DMS53 treated with DMSO at 0.1 percent for 48 hours (cell line): ENCODE measurements around the gene RHOB.
"Not testable (repeated sequence)": the region's sequence is repeated elsewhere in the genome, so short reads cannot be mapped to it uniquely, and the experiment has no call there.

Experiments used
- DNase-seq: peaks from one replicate; lab custom pipeline; 2025; ENCODE audit not compliant: unreplicated experiment; lab: John Stamatoyannopoulos, UW

RHOB gene

GRCh38 chr2:20422402-20423271 lies 24.2 kb upstream of the RHOB start:
- DNase-seq: no peak

- DNase-seq: no peak
These were observed 23.5 kb upstream of the RHOB start for GRCh38 chr2:20423359-20423758.

- DNase-seq: no peak
These were observed 23.0 kb upstream of the RHOB start for GRCh38 chr2:20423847-20424246.

GRCh38 chr2:20424300-20425290 lies 22.3 kb upstream of the RHOB start:
- no peak for DNase-seq

- DNase-seq: no peak
These were observed 21.4 kb upstream of the RHOB start for GRCh38 chr2:20425371-20425881.

GRCh38 chr2:20425884-20426283 lies 21.0 kb upstream of the RHOB start:
- no peak for DNase-seq

GRCh38 chr2:20427931-20428526 lies 18.8 kb upstream of the RHOB start:
- no peak for DNase-seq

GRCh38 chr2:20428717-20429490 lies 18.0 kb upstream of the RHOB start:
- no peak for DNase-seq

- no peak for DNase-seq
These were observed 17.3 kb upstream of the RHOB start for GRCh38 chr2:20429528-20429927.

- DNase-seq: no peak
These were observed 16.8 kb upstream of the RHOB start for GRCh38 chr2:20430035-20430434.

GRCh38 chr2:20430461-20431300 lies 16.2 kb upstream of the RHOB start:
- DNase-seq: no peak

- no peak for DNase-seq
These were observed 15.6 kb upstream of the RHOB start for GRCh38 chr2:20431301-20431698.

- no peak for DNase-seq
These were observed 15.1 kb upstream of the RHOB start for GRCh38 chr2:20431772-20432171.

GRCh38 chr2:20432714-20433113 lies 14.2 kb upstream of the RHOB start:
- DNase-seq: no peak

- no peak for DNase-seq
These were observed 13.6 kb upstream of the RHOB start for GRCh38 chr2:20433249-20433648.

- no peak for DNase-seq
These were observed 12.8 kb upstream of the RHOB start for GRCh38 chr2:20433946-20434553.

GRCh38 chr2:20434588-20435294 lies 12.1 kb upstream of the RHOB start:
- DNase-seq: no peak

- not testable (repeated sequence) for DNase-seq
These were observed 11.4 kb upstream of the RHOB start for GRCh38 chr2:20435456-20435855.
